ENCODE data around the gene IL17RD. TPM values are rescaled to one million over a fixed set of nuclear protein-coding genes. Genes with fewer than 3 reads are reported as not detected.

The IL17RD gene
- total RNA-seq, 4 donors from 2014 or later, result 0.52 to 1.4 (median 0.90) TPM

GRCh38 chr3:57089043-57089442 lies 76.1 kb downstream of the IL17RD start:
- Histone ChIP-seq H3K36me3 (no peaks in the 10 kb centered on the region), H3K4me1 (peaks cover 0 to 3% of the 10 kb centered on the region in 2 donors), H3K27me3 (no peaks in the 10 kb centered on the region), H3K9me3 (no peaks in the 10 kb centered on the region), H3K27ac (no peak overlapping the region), H3K4me3 (no peak overlapping the region)
- ATAC-seq (no peak), DNase-seq (no peak)
- in situ Hi-C loops (cut with MboI; ENCODE audit: low sequenced_read_pairs in 4 of 4) (no loop called here), intact Hi-C loops (cut with DNase I; ENCODE audit: low total_unique reads) (no loop called here)
- TF ChIP-seq POLR2A (IDR thresholded peaks at IDR 0.05), result no peak
- TF ChIP-seq CTCF (IDR thresholded peaks at IDR 0.05 in 4 of 5, conservative IDR thresholded peaks at IDR 0.05 in 1 of 5), result no peak

DNA sequence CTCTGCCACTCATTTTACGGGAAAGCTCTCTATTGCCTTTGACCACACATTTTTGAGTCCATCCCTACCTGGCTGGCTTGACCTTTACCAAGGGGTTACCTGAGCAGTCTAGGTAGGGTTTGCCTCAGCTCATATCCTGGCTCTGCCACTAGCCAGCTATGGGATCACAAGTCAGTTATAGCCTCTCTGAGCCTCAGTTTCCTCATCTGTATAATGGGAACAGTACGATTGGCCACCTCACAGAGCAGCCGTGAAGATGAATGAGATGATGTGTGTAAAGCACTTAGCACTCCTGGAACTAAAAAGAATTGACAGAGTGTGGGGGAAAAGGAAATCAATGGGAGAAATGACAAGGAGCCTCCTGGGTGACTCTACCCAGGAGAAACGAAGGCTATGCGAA lies 76.7 kb downstream of the IL17RD start:
- H3K9me3 ChIP-seq, result no peaks in the 10 kb centered on the region
- no peak overlapping the region for H3K4me3 ChIP-seq
- no peak for TF ChIP-seq CTCF (IDR thresholded peaks at IDR 0.05 in 4 of 5, conservative IDR thresholded peaks at IDR 0.05 in 1 of 5)
- no peak for TF ChIP-seq POLR2A (IDR thresholded peaks at IDR 0.05)
- no peaks in the 10 kb centered on the region for H3K36me3 ChIP-seq
- H3K27ac ChIP-seq, result no peak overlapping the region
- no peaks in the 10 kb centered on the region for H3K4me1 ChIP-seq
- no peaks in the 10 kb centered on the region for H3K27me3 ChIP-seq
- DNase-seq, result no peak
- intact Hi-C loops (cut with DNase I; ENCODE audit: low total_unique reads) (no loop called here), in situ Hi-C loops (cut with MboI; ENCODE audit: low sequenced_read_pairs in 4 of 4) (no loop called here)
- no peak for ATAC-seq

- Histone ChIP-seq H3K4me1 (no peaks in the 10 kb centered on the region), H3K9me3 (no peaks in the 10 kb centered on the region), H3K27ac (no peak overlapping the region), H3K36me3 (no peaks in the 10 kb centered on the region), H3K27me3 (no peaks in the 10 kb centered on the region), H3K4me3 (no peak overlapping the region)
- intact Hi-C loops (cut with DNase I; ENCODE audit: low total_unique reads), result no loop called here
- TF ChIP-seq POLR2A (IDR thresholded peaks at IDR 0.05) (no peak), CTCF (IDR thresholded peaks at IDR 0.05 in 4 of 5, conservative IDR thresholded peaks at IDR 0.05 in 1 of 5) (no peak)
- ATAC-seq (no peak), DNase-seq (no peak)
- in situ Hi-C loops (cut with MboI; ENCODE audit: low sequenced_read_pairs in 4 of 4), result no loop called here
Measured at GRCh38 chr3:57087361-57088092, 77.6 kb downstream of the IL17RD start.

DNA sequence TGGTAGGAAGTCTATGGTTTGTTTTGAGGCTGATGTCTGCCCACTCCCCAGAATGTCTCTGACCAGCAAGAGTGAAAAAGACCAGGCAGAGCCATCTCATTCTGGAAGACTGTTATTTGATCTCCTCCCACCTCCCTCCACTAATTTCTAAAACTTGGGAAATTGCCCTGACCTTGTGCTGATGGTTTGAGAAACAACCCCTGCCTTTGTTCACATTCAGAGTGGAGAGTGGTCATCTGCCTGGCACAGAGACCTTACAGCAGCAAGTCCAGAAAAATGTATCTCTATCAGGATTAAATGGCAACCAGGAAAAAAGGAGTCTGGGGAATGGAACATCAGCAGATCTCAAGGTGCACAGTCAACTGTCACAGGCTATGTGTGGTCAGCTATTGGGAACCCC lies 79.0 kb downstream of the IL17RD start:
- DNase-seq, result no peak

More for the DNA sequence above, 79.0 kb downstream of the IL17RD start:
- Histone ChIP-seq H3K4me1 (no peaks in the 10 kb centered on the region), H3K27me3 (no peaks in the 10 kb centered on the region), H3K9me3 (no peaks in the 10 kb centered on the region), H3K4me3 (no peak overlapping the region), H3K36me3 (no peaks in the 10 kb centered on the region), H3K27ac (no peak overlapping the region)
- ATAC-seq, result no peak
- no peak for TF ChIP-seq CTCF (IDR thresholded peaks at IDR 0.05 in 4 of 5, conservative IDR thresholded peaks at IDR 0.05 in 1 of 5)
- TF ChIP-seq POLR2A (IDR thresholded peaks at IDR 0.05), result no peak
- intact Hi-C loops (cut with DNase I; ENCODE audit: low total_unique reads), result no loop called here
- in situ Hi-C loops (cut with MboI; ENCODE audit: low sequenced_read_pairs in 4 of 4), result no loop called here

Measured in gastrocnemius medialis (tissue), 4 donors.